ENCODE data around the gene NT5C2. TPM values are rescaled to one million over a fixed set of nuclear protein-coding genes. Genes with fewer than 3 reads are reported as not detected.

NT5C2 gene
- total RNA-seq, 1 donor from 2014 or later: 158 TPM

DNA sequence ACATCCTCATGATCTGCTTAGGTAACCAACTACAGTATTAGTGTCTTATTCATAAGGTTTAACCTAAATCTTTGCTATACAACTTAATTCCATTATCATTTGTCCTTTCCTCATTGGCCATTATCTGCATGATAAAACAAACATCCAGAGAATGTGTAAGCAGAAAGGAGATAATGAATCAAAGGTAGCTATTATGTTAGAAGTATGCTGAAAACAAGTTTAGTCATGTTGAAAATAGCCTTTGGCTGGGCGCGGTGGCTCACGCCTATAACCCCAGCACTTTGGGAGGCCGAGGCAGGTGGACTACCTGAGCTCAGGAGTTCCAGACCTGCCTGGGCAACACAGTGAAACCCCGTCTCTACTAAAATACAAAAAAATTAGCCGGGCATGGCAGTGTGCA, 78.2 kb downstream of the NT5C2 start:
- no peak overlapping the region for H3K9ac ChIP-seq (ENCODE audit: low read depth in 1 of 3, low read length in 3 of 3)
- H3K27me3 ChIP-seq (ENCODE audit: control insufficient read depth in 3 of 3, insufficient read depth in 3 of 3, low read length in 3 of 3): no peaks in the 10 kb centered on the region
- no peaks in the 10 kb centered on the region for H3K9me3 ChIP-seq (ENCODE audit: control insufficient read depth in 3 of 3, low read length in 3 of 3)
- no peak overlapping the region for H3K4me3 ChIP-seq (ENCODE audit: low read length in 3 of 3)
- peaks cover 28 to 36% (median 29%) of the 10 kb centered on the region in 3 donors for H3K4me1 ChIP-seq (ENCODE audit: control insufficient read depth in 3 of 3, insufficient read depth in 3 of 3, low read length in 3 of 3)
- H3K27ac ChIP-seq (ENCODE audit: low read depth, low read length): no peak overlapping the region
- H3K36me3 ChIP-seq (ENCODE audit: control insufficient read depth in 3 of 3, insufficient read depth in 3 of 3, low read length in 3 of 3): no peaks in the 10 kb centered on the region

GRCh38 chr10:103111918-103112877, 80.9 kb downstream of the NT5C2 start:
- Histone ChIP-seq H3K27ac (ENCODE audit: low read depth, low read length) (peak overlapping the region; percentile 5), H3K36me3 (ENCODE audit: control insufficient read depth in 3 of 3, insufficient read depth in 3 of 3, low read length in 3 of 3) (no peaks in the 10 kb centered on the region), H3K9me3 (ENCODE audit: control insufficient read depth in 3 of 3, low read length in 3 of 3) (no peaks in the 10 kb centered on the region), H3K9ac (ENCODE audit: low read depth in 1 of 3, low read length in 3 of 3) (peak overlapping the region in 1 of 3 donors; percentile 17), H3K4me1 (ENCODE audit: control insufficient read depth in 3 of 3, insufficient read depth in 3 of 3, low read length in 3 of 3) (peaks cover 22 to 26% (median 22%) of the 10 kb centered on the region in 3 donors), H3K4me3 (ENCODE audit: low read length in 3 of 3) (peak overlapping the region in 1 of 3 donors; percentile 15), H3K27me3 (ENCODE audit: control insufficient read depth in 3 of 3, insufficient read depth in 3 of 3, low read length in 3 of 3) (no peaks in the 10 kb centered on the region)

- H3K9me3 ChIP-seq (ENCODE audit: control insufficient read depth in 3 of 3, low read length in 3 of 3): no peaks in the 10 kb centered on the region
- H3K27me3 ChIP-seq (ENCODE audit: control insufficient read depth in 3 of 3, insufficient read depth in 3 of 3, low read length in 3 of 3): no peaks in the 10 kb centered on the region
- peak overlapping the region in 2 of 3 donors; percentile 18 for H3K9ac ChIP-seq (ENCODE audit: low read depth in 1 of 3, low read length in 3 of 3)
- H3K27ac ChIP-seq (ENCODE audit: low read depth, low read length): peak overlapping the region; percentile 5
- peak overlapping the region; percentile 5 to 28 (median 23) for H3K4me3 ChIP-seq (ENCODE audit: low read length in 3 of 3)
- peaks cover 19 to 26% (median 21%) of the 10 kb centered on the region in 3 donors for H3K4me1 ChIP-seq (ENCODE audit: control insufficient read depth in 3 of 3, insufficient read depth in 3 of 3, low read length in 3 of 3)
- H3K36me3 ChIP-seq (ENCODE audit: control insufficient read depth in 3 of 3, insufficient read depth in 3 of 3, low read length in 3 of 3): no peaks in the 10 kb centered on the region
Measured at GRCh38 chr10:103111031-103111917, 81.8 kb downstream of the NT5C2 start.

DNA sequence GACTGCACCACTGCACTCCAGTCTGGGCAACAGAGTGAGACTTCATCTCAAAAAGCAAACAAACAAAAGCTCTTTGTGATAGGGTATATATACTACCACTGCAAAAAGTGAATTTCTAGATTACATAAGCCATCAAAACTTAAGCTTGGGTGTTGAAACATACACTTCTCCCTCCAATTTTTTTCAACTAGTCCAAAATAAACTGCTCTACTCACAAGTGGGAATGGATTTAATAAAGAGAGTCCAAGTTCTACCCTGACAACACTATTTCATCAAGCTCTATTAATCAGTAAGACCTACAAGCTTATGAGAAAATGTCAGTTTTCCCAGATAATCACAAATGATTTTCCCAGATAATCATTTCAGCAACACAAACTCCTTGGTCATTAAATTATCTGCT, 82.7 kb downstream of the NT5C2 start:
- Histone ChIP-seq H3K4me1 (ENCODE audit: control insufficient read depth in 3 of 3, insufficient read depth in 3 of 3, low read length in 3 of 3) (peaks cover 23 to 27% (median 24%) of the 10 kb centered on the region in 3 donors), H3K36me3 (ENCODE audit: control insufficient read depth in 3 of 3, insufficient read depth in 3 of 3, low read length in 3 of 3) (peaks cover 2 to 4% (median 3%) of the 10 kb centered on the region in 3 donors), H3K4me3 (ENCODE audit: low read length in 3 of 3) (no peak overlapping the region), H3K9me3 (ENCODE audit: control insufficient read depth in 3 of 3, low read length in 3 of 3) (no peaks in the 10 kb centered on the region), H3K9ac (ENCODE audit: low read depth in 1 of 3, low read length in 3 of 3) (peak overlapping the region in 1 of 3 donors; percentile 18), H3K27me3 (ENCODE audit: control insufficient read depth in 3 of 3, insufficient read depth in 3 of 3, low read length in 3 of 3) (no peaks in the 10 kb centered on the region), H3K27ac (ENCODE audit: low read depth, low read length) (peak overlapping the region; percentile 18)

GRCh38 chr10:103109821-103110220, 83.3 kb downstream of the NT5C2 start:
- no peak overlapping the region for H3K4me3 ChIP-seq (ENCODE audit: low read length in 3 of 3)
- peak overlapping the region; percentile 18 for H3K27ac ChIP-seq (ENCODE audit: low read depth, low read length)
- peaks cover 24 to 27% (median 25%) of the 10 kb centered on the region in 3 donors for H3K4me1 ChIP-seq (ENCODE audit: control insufficient read depth in 3 of 3, insufficient read depth in 3 of 3, low read length in 3 of 3)
- no peaks in the 10 kb centered on the region for H3K27me3 ChIP-seq (ENCODE audit: control insufficient read depth in 3 of 3, insufficient read depth in 3 of 3, low read length in 3 of 3)
- H3K9ac ChIP-seq (ENCODE audit: low read depth in 1 of 3, low read length in 3 of 3): no peak overlapping the region
- H3K9me3 ChIP-seq (ENCODE audit: control insufficient read depth in 3 of 3, low read length in 3 of 3): no peaks in the 10 kb centered on the region
- peaks cover 2 to 5% (median 4%) of the 10 kb centered on the region in 3 donors for H3K36me3 ChIP-seq (ENCODE audit: control insufficient read depth in 3 of 3, insufficient read depth in 3 of 3, low read length in 3 of 3)

DNA sequence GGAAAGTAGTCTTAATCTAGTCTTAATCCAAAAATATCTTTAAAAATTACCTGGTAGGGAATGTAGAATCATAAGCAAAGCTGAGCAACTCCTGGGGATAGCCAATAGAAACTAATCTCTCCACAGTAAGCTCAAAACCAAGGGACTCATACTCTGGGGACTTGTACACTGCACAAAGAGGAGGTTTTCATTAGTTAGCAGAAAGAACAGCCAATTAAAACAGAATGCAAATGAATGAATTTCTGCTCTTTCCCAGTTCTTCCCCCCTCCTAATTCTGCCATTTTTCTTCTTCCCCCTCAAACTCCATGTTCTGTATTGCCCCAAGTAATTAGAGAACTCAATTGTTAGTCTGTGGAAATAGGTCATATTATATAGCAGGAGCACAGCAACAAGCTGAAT, 86.5 kb downstream of the NT5C2 start:
- H3K4me3 ChIP-seq (ENCODE audit: low read length in 3 of 3): no peak overlapping the region
- H3K9me3 ChIP-seq (ENCODE audit: control insufficient read depth in 3 of 3, low read length in 3 of 3): no peaks in the 10 kb centered on the region
- no peak overlapping the region for H3K27ac ChIP-seq (ENCODE audit: low read depth, low read length)
- H3K4me1 ChIP-seq (ENCODE audit: control insufficient read depth in 3 of 3, insufficient read depth in 3 of 3, low read length in 3 of 3): peaks cover 16 to 26% (median 25%) of the 10 kb centered on the region in 3 donors
- H3K36me3 ChIP-seq (ENCODE audit: control insufficient read depth in 3 of 3, insufficient read depth in 3 of 3, low read length in 3 of 3): peaks cover 2 to 21% (median 16%) of the 10 kb centered on the region in 3 donors
- no peak overlapping the region for H3K9ac ChIP-seq (ENCODE audit: low read depth in 1 of 3, low read length in 3 of 3)
- no peaks in the 10 kb centered on the region for H3K27me3 ChIP-seq (ENCODE audit: control insufficient read depth in 3 of 3, insufficient read depth in 3 of 3, low read length in 3 of 3)

GRCh38 chr10:103105462-103105861, 87.6 kb downstream of the NT5C2 start:
- Histone ChIP-seq H3K27me3 (ENCODE audit: control insufficient read depth in 3 of 3, insufficient read depth in 3 of 3, low read length in 3 of 3) (no peaks in the 10 kb centered on the region), H3K4me3 (ENCODE audit: low read length in 3 of 3) (no peak overlapping the region), H3K36me3 (ENCODE audit: control insufficient read depth in 3 of 3, insufficient read depth in 3 of 3, low read length in 3 of 3) (peaks cover 6 to 29% (median 19%) of the 10 kb centered on the region in 3 donors), H3K9ac (ENCODE audit: low read depth in 1 of 3, low read length in 3 of 3) (no peak overlapping the region), H3K27ac (ENCODE audit: low read depth, low read length) (no peak overlapping the region), H3K4me1 (ENCODE audit: control insufficient read depth in 3 of 3, insufficient read depth in 3 of 3, low read length in 3 of 3) (peaks cover 7 to 16% (median 14%) of the 10 kb centered on the region in 3 donors), H3K9me3 (ENCODE audit: control insufficient read depth in 3 of 3, low read length in 3 of 3) (no peaks in the 10 kb centered on the region)

- peaks cover 4 to 14% (median 9%) of the 10 kb centered on the region in 3 donors for H3K4me1 ChIP-seq (ENCODE audit: control insufficient read depth in 3 of 3, insufficient read depth in 3 of 3, low read length in 3 of 3)
- peak overlapping the region; percentile 38 for H3K27ac ChIP-seq (ENCODE audit: low read depth, low read length)
- H3K36me3 ChIP-seq (ENCODE audit: control insufficient read depth in 3 of 3, insufficient read depth in 3 of 3, low read length in 3 of 3): peaks cover 10 to 35% (median 27%) of the 10 kb centered on the region in 3 donors
- no peaks in the 10 kb centered on the region for H3K9me3 ChIP-seq (ENCODE audit: control insufficient read depth in 3 of 3, low read length in 3 of 3)
- no peaks in the 10 kb centered on the region for H3K27me3 ChIP-seq (ENCODE audit: control insufficient read depth in 3 of 3, insufficient read depth in 3 of 3, low read length in 3 of 3)
- no peak overlapping the region for H3K4me3 ChIP-seq (ENCODE audit: low read length in 3 of 3)
- no peak overlapping the region for H3K9ac ChIP-seq (ENCODE audit: low read depth in 1 of 3, low read length in 3 of 3)
Measured at GRCh38 chr10:103104721-103105120, 88.4 kb downstream of the NT5C2 start.

- Histone ChIP-seq H3K9me3 (ENCODE audit: control insufficient read depth in 3 of 3, low read length in 3 of 3) (no peaks in the 10 kb centered on the region), H3K27me3 (ENCODE audit: control insufficient read depth in 3 of 3, insufficient read depth in 3 of 3, low read length in 3 of 3) (no peaks in the 10 kb centered on the region), H3K36me3 (ENCODE audit: control insufficient read depth in 3 of 3, insufficient read depth in 3 of 3, low read length in 3 of 3) (peaks cover 10 to 41% (median 32%) of the 10 kb centered on the region in 3 donors), H3K27ac (ENCODE audit: low read depth, low read length) (peak overlapping the region; percentile 38), H3K9ac (ENCODE audit: low read depth in 1 of 3, low read length in 3 of 3) (no peak overlapping the region), H3K4me3 (ENCODE audit: low read length in 3 of 3) (no peak overlapping the region), H3K4me1 (ENCODE audit: control insufficient read depth in 3 of 3, insufficient read depth in 3 of 3, low read length in 3 of 3) (peaks cover 4 to 14% (median 9%) of the 10 kb centered on the region in 3 donors)
Measured at GRCh38 chr10:103103989-103104388, 89.1 kb downstream of the NT5C2 start.

Measured in skeletal muscle tissue (tissue), 4 donors.